ENCODE results near the gene DDI1. TPM values are rescaled to one million over a fixed set of nuclear protein-coding genes. Genes with fewer than 3 reads are reported as not detected.

The DDI1 gene
- total RNA-seq (2021; ENCODE audit: unreplicated experiment): not detected
- not detected in 2 replicates for polyA plus RNA-seq (2012)
- Bru-seq, nascent RNA: not detected
- BruChase-seq, experiment 1, labeled RNA remaining after a 6-hour chase: not detected
- BruChase-seq, experiment 2, labeled RNA remaining after a 2-hour chase: not detected
- long read RNA-seq: 0 reads

DNA sequence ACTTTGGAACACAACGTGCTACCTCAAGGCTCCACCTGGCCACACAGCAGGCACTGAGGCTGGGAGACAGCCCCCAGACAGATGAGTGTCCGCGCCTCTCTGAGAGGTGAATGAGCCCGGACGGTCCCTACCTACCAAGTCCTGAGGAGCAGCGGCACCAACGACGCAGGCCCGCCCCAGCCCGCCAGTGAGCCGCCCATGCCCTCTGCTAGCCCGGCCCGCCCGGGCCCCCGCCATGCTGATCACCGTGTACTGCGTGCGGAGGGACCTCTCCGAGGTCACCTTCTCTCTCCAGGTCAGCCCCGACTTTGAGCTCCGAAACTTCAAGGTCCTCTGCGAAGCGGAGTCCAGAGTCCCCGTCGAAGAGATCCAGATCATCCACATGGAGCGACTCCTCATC is at the start of gene DDI1:
Gene DDI1, plus strand, starts transcription at position 53 of the 400 bp plus-strand sequence. Its CDS starts 183 bp downstream, at position 236.
- BruUV-seq (replicated peaks): no TSS peak
- DNase-seq (ENCODE audit: low read depth, low spot score) (no peak), ATAC-seq (no peak)
- Histone ChIP-seq H3K9me2 (ENCODE audit: insufficient read depth) (no peaks in the 10 kb centered on the region), H3K9me3 (ENCODE audit: control insufficient read depth in 1 of 2, insufficient read depth in 1 of 2, low read depth in 1 of 2, low read length in 2 of 2) (no peaks in the 10 kb centered on the region), H3K27ac (ENCODE audit: low read depth, low read length) (no peak within 1 kb of the TSS), H3K79me2 (ENCODE audit: insufficient read depth, low read length) (no peaks in the 10 kb centered on the region), H4K20me1 (ENCODE audit: insufficient read depth) (no peaks in the 10 kb centered on the region), H3K4me3 (replicated peaks in 1 of 2; ENCODE audit: low read depth in 1 of 2, low read length in 2 of 2) (no peak within 1 kb of the TSS), H3K27me3 (ENCODE audit: insufficient read depth, low read length) (no peaks in the 10 kb centered on the region), H3K4me1 (ENCODE audit: control insufficient read depth in 1 of 2, insufficient read depth in 2 of 2, low read length in 2 of 2) (no peaks in the 10 kb centered on the region), H2AFZ (ENCODE audit: low read depth, low read length, poor library complexity, severe bottlenecking) (no peak within 1 kb of the TSS), H3K9ac (ENCODE audit: low read length) (no peak within 1 kb of the TSS), H3K36me3 (ENCODE audit: control insufficient read depth in 1 of 2, insufficient read depth in 2 of 2, low read length in 2 of 2) (no peaks in the 10 kb centered on the region), H3K4me2 (ENCODE audit: low read length) (no peak within 1 kb of the TSS)
- ChIA-PET POLR2A (no interaction called here), CTCF (no interaction called here), RAD21 (ENCODE audit: low non-redundant PET in 1 of 2, low total read pairs in 2 of 2, uncharacterized antibody in 2 of 2, unreplicated experiment in 2 of 2) (no interaction called here)
- TF ChIP-seq SP1 (IDR thresholded peaks at IDR 0.05; ENCODE audit: low read depth) (no peak), FOSL1 (IDR thresholded peaks at IDR 0.05; ENCODE audit: low read depth) (no peak), JUND (IDR thresholded peaks at IDR 0.05) (no peak), EZH2phosphoT487 (IDR thresholded peaks at IDR 0.05; ENCODE audit: borderline replicate concordance) (no peak), CBX3 (IDR thresholded peaks at IDR 0.05; ENCODE audit: low read depth) (no peak), RAD21 (IDR thresholded peaks at IDR 0.05; ENCODE audit: low read depth) (no peak), POLR2A (IDR thresholded peaks at IDR 0.05; ENCODE audit: borderline replicate concordance, extremely low read depth, insufficient read depth, insufficient read length) (no peak), SIN3A (IDR thresholded peaks at IDR 0.05; ENCODE audit: low read depth) (no peak), EGR1 (IDR thresholded peaks at IDR 0.05; ENCODE audit: low read depth) (no peak), SRF (IDR thresholded peaks at IDR 0.05; ENCODE audit: low read depth) (no peak)
- TF ChIP-seq, protein P1, sequence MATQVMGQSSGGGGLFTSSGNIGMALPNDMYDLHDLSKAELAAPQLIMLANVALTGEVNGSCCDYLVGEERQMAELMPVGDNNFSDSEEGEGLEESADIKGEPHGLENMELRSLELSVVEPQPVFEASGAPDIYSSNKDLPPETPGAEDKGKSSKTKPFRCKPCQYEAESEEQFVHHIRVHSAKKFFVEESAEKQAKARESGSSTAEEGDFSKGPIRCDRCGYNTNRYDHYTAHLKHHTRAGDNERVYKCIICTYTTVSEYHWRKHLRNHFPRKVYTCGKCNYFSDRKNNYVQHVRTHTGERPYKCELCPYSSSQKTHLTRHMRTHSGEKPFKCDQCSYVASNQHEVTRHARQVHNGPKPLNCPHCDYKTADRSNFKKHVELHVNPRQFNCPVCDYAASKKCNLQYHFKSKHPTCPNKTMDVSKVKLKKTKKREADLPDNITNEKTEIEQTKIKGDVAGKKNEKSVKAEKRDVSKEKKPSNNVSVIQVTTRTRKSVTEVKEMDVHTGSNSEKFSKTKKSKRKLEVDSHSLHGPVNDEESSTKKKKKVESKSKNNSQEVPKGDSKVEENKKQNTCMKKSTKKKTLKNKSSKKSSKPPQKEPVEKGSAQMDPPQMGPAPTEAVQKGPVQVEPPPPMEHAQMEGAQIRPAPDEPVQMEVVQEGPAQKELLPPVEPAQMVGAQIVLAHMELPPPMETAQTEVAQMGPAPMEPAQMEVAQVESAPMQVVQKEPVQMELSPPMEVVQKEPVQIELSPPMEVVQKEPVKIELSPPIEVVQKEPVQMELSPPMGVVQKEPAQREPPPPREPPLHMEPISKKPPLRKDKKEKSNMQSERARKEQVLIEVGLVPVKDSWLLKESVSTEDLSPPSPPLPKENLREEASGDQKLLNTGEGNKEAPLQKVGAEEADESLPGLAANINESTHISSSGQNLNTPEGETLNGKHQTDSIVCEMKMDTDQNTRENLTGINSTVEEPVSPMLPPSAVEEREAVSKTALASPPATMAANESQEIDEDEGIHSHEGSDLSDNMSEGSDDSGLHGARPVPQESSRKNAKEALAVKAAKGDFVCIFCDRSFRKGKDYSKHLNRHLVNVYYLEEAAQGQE (IDR thresholded peaks at IDR 0.05; ENCODE audit: low read depth): no peak
- TF ChIP-seq, protein P2, sequence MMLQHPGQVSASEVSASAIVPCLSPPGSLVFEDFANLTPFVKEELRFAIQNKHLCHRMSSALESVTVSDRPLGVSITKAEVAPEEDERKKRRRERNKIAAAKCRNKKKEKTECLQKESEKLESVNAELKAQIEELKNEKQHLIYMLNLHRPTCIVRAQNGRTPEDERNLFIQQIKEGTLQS (IDR thresholded peaks at IDR 0.05): no peak
- intact Hi-C loops (cut with micrococcal nuclease): no loop called here

Data from HCT116 (cell line).